ENCODE data around the gene AHDC1.
"Not testable (repeated sequence)": the region's sequence is repeated elsewhere in the genome, so short reads cannot be mapped to it uniquely, and the experiment has no call there.

Gene AHDC1

GRCh38 chr1:27622828-27623227 lies 18.9 kb upstream of the AHDC1 start:
- ChIA-PET CTCF (interaction anchor here (1.9 to 22.9 kb wide), 3 partner anchors 16 to 43 kb away, joined by 4 to 687 read pairs (median 135); partner anchors contain the start of genes AHDC1 and IFI6), POLR2A (no interaction called here)
- DNase-seq (ENCODE audit: low read depth, low spot score) = no peak
- TF ChIP-seq, protein P1, sequence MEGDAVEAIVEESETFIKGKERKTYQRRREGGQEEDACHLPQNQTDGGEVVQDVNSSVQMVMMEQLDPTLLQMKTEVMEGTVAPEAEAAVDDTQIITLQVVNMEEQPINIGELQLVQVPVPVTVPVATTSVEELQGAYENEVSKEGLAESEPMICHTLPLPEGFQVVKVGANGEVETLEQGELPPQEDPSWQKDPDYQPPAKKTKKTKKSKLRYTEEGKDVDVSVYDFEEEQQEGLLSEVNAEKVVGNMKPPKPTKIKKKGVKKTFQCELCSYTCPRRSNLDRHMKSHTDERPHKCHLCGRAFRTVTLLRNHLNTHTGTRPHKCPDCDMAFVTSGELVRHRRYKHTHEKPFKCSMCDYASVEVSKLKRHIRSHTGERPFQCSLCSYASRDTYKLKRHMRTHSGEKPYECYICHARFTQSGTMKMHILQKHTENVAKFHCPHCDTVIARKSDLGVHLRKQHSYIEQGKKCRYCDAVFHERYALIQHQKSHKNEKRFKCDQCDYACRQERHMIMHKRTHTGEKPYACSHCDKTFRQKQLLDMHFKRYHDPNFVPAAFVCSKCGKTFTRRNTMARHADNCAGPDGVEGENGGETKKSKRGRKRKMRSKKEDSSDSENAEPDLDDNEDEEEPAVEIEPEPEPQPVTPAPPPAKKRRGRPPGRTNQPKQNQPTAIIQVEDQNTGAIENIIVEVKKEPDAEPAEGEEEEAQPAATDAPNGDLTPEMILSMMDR (IDR thresholded peaks at IDR 0.05; ENCODE audit: insufficient read depth, low read length, missing control alignments) = no peak
- H3K4me3 ChIP-seq (ENCODE audit: low read depth, low read length) = no peak overlapping the region

- no peak overlapping the region for H3K4me3 ChIP-seq (ENCODE audit: low read depth, low read length)
- POLR2A ChIA-PET = no interaction called here
- TF ChIP-seq, protein P1 (IDR thresholded peaks at IDR 0.05; ENCODE audit: insufficient read depth, low read length, missing control alignments) = no peak
- CTCF ChIA-PET = interaction anchor here (0.6 to 22.9 kb wide), 10 partner anchors 10 to 289 kb away, joined by 3 to 687 read pairs (median 4); partner anchors contain the start of genes AHDC1, FAM76A and IFI6
- no peak for DNase-seq (ENCODE audit: low read depth, low spot score)
Measured at GRCh38 chr1:27621051-27621920, 17.3 kb upstream of the AHDC1 start.

DNA sequence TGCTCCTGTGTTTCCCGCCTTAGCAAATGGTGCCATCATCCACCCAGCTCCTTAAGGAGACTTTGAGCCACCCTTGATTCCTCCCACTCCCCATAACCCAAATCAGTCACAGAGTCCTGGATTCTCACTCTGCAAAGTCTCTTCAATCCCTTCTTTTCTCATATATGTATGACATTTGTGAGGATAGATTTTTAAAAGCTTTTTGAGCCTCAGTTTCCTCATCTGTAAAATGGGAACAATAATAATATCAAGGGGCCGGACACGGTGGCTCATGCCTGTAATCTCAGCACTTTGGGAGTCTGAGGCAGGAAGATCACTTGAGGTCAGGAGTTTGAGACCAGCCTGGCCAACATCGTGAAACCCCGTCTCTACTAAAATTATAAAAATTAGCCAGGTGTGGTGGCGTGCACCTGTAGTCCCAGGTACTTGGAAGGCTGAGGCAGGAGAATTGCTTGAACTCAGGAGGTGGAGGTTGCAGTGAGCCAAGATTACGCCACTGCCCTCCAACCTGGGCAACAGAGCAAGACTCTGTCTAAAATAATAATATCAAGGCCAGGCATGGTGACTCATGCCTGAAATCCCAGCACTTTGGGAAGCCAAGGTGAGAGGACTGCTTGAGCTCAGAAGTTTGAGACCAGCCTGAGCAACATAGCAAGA lies 16.0 kb upstream of the AHDC1 start:
- POLR2A ChIA-PET; H3K4me3 ChIP-seq (ENCODE audit: low read depth, low read length); DNase-seq (ENCODE audit: low read depth, low spot score): not testable (repeated sequence)
- CTCF ChIA-PET = interaction anchor here (0.6 to 22.9 kb wide), 6 partner anchors 8 to 320 kb away, joined by 3 to 687 read pairs (median 6); partner anchors contain the start of genes AHDC1 and IFI6

- H3K4me3 ChIP-seq (ENCODE audit: low read depth, low read length) = no peak overlapping the region
- TF ChIP-seq, protein P1 (IDR thresholded peaks at IDR 0.05; ENCODE audit: insufficient read depth, low read length, missing control alignments) = no peak
- DNase-seq (ENCODE audit: low read depth, low spot score) = no peak
- ChIA-PET CTCF (interaction anchor here (0.6 to 22.9 kb wide), 9 partner anchors 11 to 322 kb away, joined by 3 to 687 read pairs (median 3); partner anchors contain the start of genes AHDC1, IFI6 and MAP3K6), POLR2A (no interaction called here)
Measured at GRCh38 chr1:27618341-27619082, 14.6 kb upstream of the AHDC1 start.

- no peak for DNase-seq (ENCODE audit: low read depth, low spot score)
- CTCF ChIA-PET = interaction anchor here (1.1 to 22.9 kb wide), 5 partner anchors 10 to 321 kb away, joined by 3 to 687 read pairs (median 5); partner anchors contain the start of genes AHDC1 and IFI6
- no peak overlapping the region for H3K4me3 ChIP-seq (ENCODE audit: low read depth, low read length)
- TF ChIP-seq, protein P1 (IDR thresholded peaks at IDR 0.05; ENCODE audit: insufficient read depth, low read length, missing control alignments) = no peak
- POLR2A ChIA-PET = no interaction called here
Measured at GRCh38 chr1:27617420-27617819, 13.5 kb upstream of the AHDC1 start.

DNA sequence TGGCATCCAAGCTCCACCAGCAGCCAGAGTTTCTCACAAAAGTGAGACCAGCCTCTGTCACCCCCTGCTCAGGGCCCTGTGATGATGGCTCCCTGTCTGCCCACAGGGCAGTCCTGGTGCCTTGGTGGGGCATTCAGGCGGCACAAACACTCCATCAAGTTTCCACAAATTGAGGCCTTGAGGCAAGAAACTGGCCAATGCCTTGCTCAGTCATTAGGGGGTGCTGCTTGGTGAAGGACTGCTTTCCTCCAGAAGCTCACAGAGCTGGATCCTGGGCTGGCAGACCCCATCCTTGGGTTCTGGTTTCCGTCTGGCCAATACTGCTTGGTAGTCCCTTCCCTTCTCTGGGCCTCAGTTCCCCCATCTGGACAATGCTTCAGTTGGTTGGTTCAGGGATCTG lies 12.5 kb upstream of the AHDC1 start:
- ChIA-PET POLR2A (interaction anchor here (0.6 kb wide), 1 partner anchor 278 kb away, joined by 3 read pairs; no protein-coding TSS in a partner anchor), CTCF (interaction anchor here (1.1 to 22.9 kb wide), 7 partner anchors 9 to 316 kb away, joined by 3 to 687 read pairs (median 5); partner anchors contain the start of genes AHDC1 and IFI6)
- no peak overlapping the region for H3K4me3 ChIP-seq (ENCODE audit: low read depth, low read length)
- no peak for DNase-seq (ENCODE audit: low read depth, low spot score)
- TF ChIP-seq, protein P1 (IDR thresholded peaks at IDR 0.05; ENCODE audit: insufficient read depth, low read length, missing control alignments) = no peak
